GM12878 (cell line): ENCODE measurements around the gene PLEKHA7. TPM values are rescaled to one million over a fixed set of nuclear protein-coding genes. Genes with fewer than 3 reads are reported as not detected.

Experiments used
- ATAC-seq: fragments of 200-7000 bp; cut with Tn5 transposase; 3 replicates; pipeline ENCODE4 v1.9.1; 2020; ENCODE audit warnings: mild to moderate bottlenecking, moderate library complexity
- BruUV-seq: library from RNA; stranded (reverse); fragments of 400-500 nt; replicated peaks from 2 replicates; lab custom pipeline; 2021; lab: Mats Ljungman, UMichigan
- CTCF ChIA-PET: fragments of 300-600 bp; sonication (Branson Sonifier 250); formaldehyde crosslinking; extraction: SDS; loops from one replicate; lab custom pipeline; 2021; ENCODE audit warnings: inconsistent platforms; lab: Yijun Ruan, JAX
- POLR2A ChIA-PET: fragments of 350-600 bp; formaldehyde crosslinking; extraction: SDS; loops from one replicate; lab custom pipeline; 2021; ENCODE audit warnings: inconsistent platforms; lab: Charles Lee
- RAD21 ChIA-PET: fragments of 300-600 bp; sonication (Branson Sonifier 250); formaldehyde crosslinking; loops from one replicate; lab custom pipeline; 2023; ENCODE audit warnings: antibody characterized with exemption; ENCODE audit not compliant: unreplicated experiment; lab: Charles Lee
- SMC1A ChIA-PET: fragments of 300-600 bp; sonication (Branson Sonifier 250); formaldehyde crosslinking; loops from one replicate; lab custom pipeline; 2023; ENCODE audit not compliant: unreplicated experiment, uncharacterized antibody; lab: Charles Lee
- DNase-seq: peaks from one replicate; pipeline ENCODE4 v3.0.0-alpha.2; 2011; ENCODE audit warnings: low read depth, low spot score
- FAIRE-seq: peaks from 3 replicates; lab custom pipeline; 2011; peaks lifted over from hg19 to GRCh38; lab: Jason Lieb, UNC
- H2AFZ ChIP-seq: 2 replicates; pipeline ENCODE4 v1.6.0; 2011; ENCODE audit warnings: low read depth, low read length, control low read depth; ENCODE audit not compliant: control insufficient read depth
- H3K27ac ChIP-seq: 2 replicates; pipeline ENCODE4 v1.5.1; 2011; ENCODE audit warnings: control low read depth; ENCODE audit not compliant: control insufficient read depth, insufficient read depth
- H3K27me3 ChIP-seq, 2 experiments: replicated peaks in 1 of 2; 2 replicates each; pipeline versions ENCODE4 v1.6.0 to v1.6.1; 2011; ENCODE audit warnings: low read length in 1 of 2; ENCODE audit not compliant: control insufficient read depth in 2 of 2, insufficient read depth in 2 of 2
- H3K36me3 ChIP-seq, 2 experiments: 2 replicates each; pipeline ENCODE4 v1.5.1; 2011; ENCODE audit warnings: low read length in 1 of 2; ENCODE audit not compliant: control insufficient read depth in 2 of 2, insufficient read depth in 2 of 2
- H3K4me1 ChIP-seq: 2 replicates; pipeline ENCODE4 v1.6.1; 2011; ENCODE audit warnings: mild to moderate bottlenecking, low read length, moderate library complexity, mixed read lengths; ENCODE audit not compliant: control insufficient read depth, insufficient read depth
- H3K4me2 ChIP-seq: 2 replicates; pipeline ENCODE4 v1.6.0; 2011; ENCODE audit warnings: control low read depth; ENCODE audit not compliant: control insufficient read depth, insufficient read depth
- H3K4me3 ChIP-seq: fragments of 200-600 bp; sonication (generic); 2 replicates; pipeline ENCODE4 v1.5.1; 2016
- H3K79me2 ChIP-seq: 2 replicates; pipeline ENCODE4 v1.6.0; 2011; ENCODE audit warnings: low read length; ENCODE audit not compliant: control insufficient read depth, insufficient read depth
- H3K9ac ChIP-seq: 2 replicates; pipeline ENCODE4 v1.8.0; 2011; ENCODE audit warnings: low read length, control low read depth, mixed read lengths; ENCODE audit not compliant: control insufficient read depth, insufficient read depth
- H3K9me3 ChIP-seq: replicated peaks from 3 replicates; pipeline ENCODE4 v1.5.1; 2011; ENCODE audit warnings: mild to moderate bottlenecking, low read length; ENCODE audit not compliant: control insufficient read depth, insufficient read depth
- H4K20me1 ChIP-seq: 2 replicates; pipeline ENCODE4 v1.6.0; 2011; ENCODE audit not compliant: control insufficient read depth, insufficient read depth
- BMI1 ChIP-seq: fragments of 450-650 bp; IDR thresholded peaks from 2 replicates; pipeline ENCODE4 v1.6.1; 2016; ENCODE audit warnings: mild to moderate bottlenecking, moderate library complexity, borderline replicate concordance
- NFYB ChIP-seq: IDR thresholded peaks from 2 replicates; pipeline ENCODE4 v1.6.1; 2011; ENCODE audit warnings: low read depth, mild to moderate bottlenecking, low read length, improper control_type of control experiment, moderate library complexity; ENCODE audit not compliant: insufficient read depth
- RB1 ChIP-seq: fragments of 450-650 bp; formaldehyde crosslinking; IDR thresholded peaks from 2 replicates; pipeline ENCODE4 v1.6.1; 2017; ENCODE audit warnings: mild to moderate bottlenecking, borderline replicate concordance
- RUNX3 ChIP-seq: IDR thresholded peaks from 2 replicates; pipeline ENCODE4 v1.6.1; 2012; ENCODE audit warnings: low read length, inconsistent platforms
- YY1 ChIP-seq: IDR thresholded peaks from 2 replicates; pipeline ENCODE4 v1.6.1; 2011; ENCODE audit warnings: low read depth, mild to moderate bottlenecking, low read length
- ZNF24 ChIP-seq: fragments of 450-650 bp; IDR thresholded peaks from 2 replicates; pipeline ENCODE4 v1.6.1; 2017; ENCODE audit warnings: antibody characterized with exemption, mild to moderate bottlenecking
- whole genome bisulfite sequencing: methylation state at CpG from one replicate; pipeline ENCODE4 v1.1.6; 2016; ENCODE audit warnings: low lambda C conversion rate; ENCODE audit not compliant: insufficient replicate concordance, insufficient coverage; ENCODE audit errors: missing lambda C conversion rate; 5-methylcytosine and 5-hydroxymethylcytosine counted together
- in situ Hi-C: fragments of 300-500 bp; cut with MboI; formaldehyde crosslinking; loops from 9 replicates; pipeline ENCODE4 v1.14.3; 2018; ENCODE audit warnings: mixed read lengths
- intact Hi-C: fragments of 100-400 bp; cut with micrococcal nuclease; formaldehyde crosslinking; loops from one replicate; pipeline ENCODE4 v1.14.2; 2022; ENCODE audit not compliant: unreplicated experiment
- polyA plus RNA-seq, 11 experiments: library from polyadenylated mRNA; depleted of rRNA in 4 of 11; unstranded in 6 of 11; stranded (reverse) in 5 of 11; fragments of >200 nt; fragmentation: Nextera tagmentation in 4 of 11; fragmentation: Illumina TruSeq in 1 of 11; extraction: Ambion mirVana in 4 of 11; extraction: Trizol in 1 of 11; gene quantifications; 1 replicate in 1 of 11; 2 replicates in 10 of 11; pipeline versions ENCODE4 v1.2.1 to v1.2.3, GENCODE V29; 2011 to 2016; ENCODE audit warnings: inconsistent platforms in 2 of 11, missing spikeins in 2 of 11, low read depth in 1 of 11
- total RNA-seq, 4 experiments: library from RNA; depleted of rRNA in 3 of 4; stranded (reverse); fragments of >200 nt in 3 of 4; fragmentation: Illumina TruSeq in 1 of 4; extraction: Trizol in 1 of 4; gene quantifications; 2 replicates each; pipeline versions ENCODE4 v1.2.1 to v1.2.3, GENCODE V29; 2013 to 2021
- TF ChIP-seq, protein P1 (sequence below): IDR thresholded peaks from 2 replicates; pipeline ENCODE4 v1.6.1; 2011; ENCODE audit warnings: borderline replicate concordance, low read depth, mild to moderate bottlenecking, moderate library complexity, low read length; ENCODE audit not compliant: insufficient read depth, poor library complexity, severe bottlenecking
- TF ChIP-seq, protein P2 (sequence below): IDR thresholded peaks from 2 replicates; pipeline ENCODE4 v1.6.1; 2012; ENCODE audit warnings: low read depth, low read length, improper control_type of control experiment
- TF ChIP-seq, protein P3 (sequence below): fragments of 450-650 bp; IDR thresholded peaks from 2 replicates; pipeline ENCODE4 v1.6.1; 2017; ENCODE audit warnings: borderline replicate concordance

The PLEKHA7 gene
- total and polyA plus RNA-seq, 10 of the 15 experiments (the other 5 are each of a cell fraction or from before 2014, with no cell fraction given): 0.45 to 5.3 (median 2.1) TPM

DNA sequence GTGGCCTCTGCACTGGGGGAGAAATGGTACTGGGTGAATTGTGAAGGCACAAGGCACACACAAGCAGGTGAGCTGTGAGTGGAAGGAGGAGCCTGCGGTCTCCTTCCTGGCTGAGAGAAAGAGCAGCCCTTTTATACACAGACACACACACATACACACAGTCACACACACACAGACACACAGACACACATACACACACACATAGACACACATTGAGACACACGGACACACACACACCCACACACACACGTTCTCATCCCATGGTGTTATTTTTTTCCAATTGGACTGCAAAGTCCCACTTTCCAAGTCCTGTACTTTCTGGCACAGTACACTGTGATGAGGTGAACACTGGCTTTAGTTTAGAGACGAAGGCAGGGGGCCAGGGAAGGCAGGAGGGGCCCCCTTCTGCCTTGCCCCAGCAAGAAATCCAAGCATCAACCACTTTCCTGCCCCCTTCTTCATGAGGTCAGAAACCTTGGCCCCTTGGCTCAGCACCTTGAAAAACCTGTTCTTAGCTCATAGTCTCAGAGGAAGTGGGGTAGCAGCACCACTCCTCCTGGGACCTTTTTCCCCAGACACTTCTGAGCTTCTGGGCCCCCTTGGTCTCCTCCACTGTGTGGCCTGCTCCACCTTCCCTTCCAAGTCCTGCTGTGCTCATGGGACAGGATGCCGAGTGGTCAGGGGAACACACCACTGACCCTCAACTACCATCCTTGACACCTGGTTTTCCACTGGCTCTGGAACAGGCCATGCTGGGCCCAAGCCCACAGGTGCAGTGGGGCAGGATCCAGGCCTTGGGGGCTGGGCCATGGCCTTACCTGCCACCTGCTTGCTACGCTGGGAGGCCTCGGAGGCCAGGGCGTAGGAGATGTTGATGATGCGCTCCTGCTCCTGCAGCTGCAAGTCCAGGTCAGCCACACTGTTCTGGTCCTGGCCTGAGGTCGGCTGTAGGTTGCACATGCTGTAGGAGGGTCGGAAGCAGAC, 232.0 kb downstream of the PLEKHA7 start:
- no TSS peak for BruUV-seq
- H2AFZ ChIP-seq: no peak overlapping the region
- H3K4me3 ChIP-seq: no peak overlapping the region
- ChIA-PET POLR2A (interaction anchor here (0.7 kb wide), 1 partner anchor 108 kb away, joined by 4 read pairs; no protein-coding TSS in a partner anchor), CTCF (interaction anchor here (0.7 to 7.1 kb wide), 5 partner anchors 9 to 159 kb away, joined by 3 to 59 read pairs (median 4); no protein-coding TSS in a partner anchor), RAD21 (interaction anchor here (6.2 kb wide), 1 partner anchor 281 kb away, joined by 32 read pairs; no protein-coding TSS in a partner anchor), SMC1A (no interaction called here)
- TF ChIP-seq BMI1 (no peak), RB1 (no peak), RUNX3 (no peak), NFYB (no peak), ZNF24 (no peak), YY1 (no peak)
- TF ChIP-seq, protein P1, sequence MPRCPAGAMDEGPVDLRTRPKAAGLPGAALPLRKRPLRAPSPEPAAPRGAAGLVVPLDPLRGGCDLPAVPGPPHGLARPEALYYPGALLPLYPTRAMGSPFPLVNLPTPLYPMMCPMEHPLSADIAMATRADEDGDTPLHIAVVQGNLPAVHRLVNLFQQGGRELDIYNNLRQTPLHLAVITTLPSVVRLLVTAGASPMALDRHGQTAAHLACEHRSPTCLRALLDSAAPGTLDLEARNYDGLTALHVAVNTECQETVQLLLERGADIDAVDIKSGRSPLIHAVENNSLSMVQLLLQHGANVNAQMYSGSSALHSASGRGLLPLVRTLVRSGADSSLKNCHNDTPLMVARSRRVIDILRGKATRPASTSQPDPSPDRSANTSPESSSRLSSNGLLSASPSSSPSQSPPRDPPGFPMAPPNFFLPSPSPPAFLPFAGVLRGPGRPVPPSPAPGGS: peak; percentile 23
- TF ChIP-seq, protein P2, sequence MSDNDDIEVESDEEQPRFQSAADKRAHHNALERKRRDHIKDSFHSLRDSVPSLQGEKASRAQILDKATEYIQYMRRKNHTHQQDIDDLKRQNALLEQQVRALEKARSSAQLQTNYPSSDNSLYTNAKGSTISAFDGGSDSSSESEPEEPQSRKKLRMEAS: no peak
- TF ChIP-seq, protein P3, sequence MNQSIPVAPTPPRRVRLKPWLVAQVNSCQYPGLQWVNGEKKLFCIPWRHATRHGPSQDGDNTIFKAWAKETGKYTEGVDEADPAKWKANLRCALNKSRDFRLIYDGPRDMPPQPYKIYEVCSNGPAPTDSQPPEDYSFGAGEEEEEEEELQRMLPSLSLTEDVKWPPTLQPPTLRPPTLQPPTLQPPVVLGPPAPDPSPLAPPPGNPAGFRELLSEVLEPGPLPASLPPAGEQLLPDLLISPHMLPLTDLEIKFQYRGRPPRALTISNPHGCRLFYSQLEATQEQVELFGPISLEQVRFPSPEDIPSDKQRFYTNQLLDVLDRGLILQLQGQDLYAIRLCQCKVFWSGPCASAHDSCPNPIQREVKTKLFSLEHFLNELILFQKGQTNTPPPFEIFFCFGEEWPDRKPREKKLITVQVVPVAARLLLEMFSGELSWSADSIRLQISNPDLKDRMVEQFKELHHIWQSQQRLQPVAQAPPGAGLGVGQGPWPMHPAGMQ: no peak
- H3K27ac ChIP-seq: no peak overlapping the region
- in situ Hi-C loops (no loop called here), intact Hi-C loops (loop anchor here (10.0 kb wide), 1 partner anchor 143 kb away; no protein-coding TSS in a partner anchor)
- ATAC-seq (no peak), DNase-seq (no peak), FAIRE-seq (no peak)
- H3K4me1 ChIP-seq: no peaks in the 10 kb centered on the region
- H4K20me1 ChIP-seq: no peaks in the 10 kb centered on the region
- no peak overlapping the region for H3K4me2 ChIP-seq
- no peaks in the 10 kb centered on the region for H3K36me3 ChIP-seq
- H3K9ac ChIP-seq: no peak overlapping the region
- H3K9me3 ChIP-seq: no peaks in the 10 kb centered on the region
- 33% methylated on average over 11 of the region's 11 CpGs for WGBS
- no peaks in the 10 kb centered on the region for H3K79me2 ChIP-seq
- no peaks in the 10 kb centered on the region for H3K27me3 ChIP-seq
